Fibroblast of skin of left biceps (primary cell): ENCODE measurements around the gene SAP30BP.
"Not testable (repeated sequence)": the region's sequence is repeated elsewhere in the genome, so short reads cannot be mapped to it uniquely, and the experiment has no call there.

Experiments used
- DNase-seq, 2 experiments: peaks; one replicate each; pipeline ENCODE4 v3.0.0-alpha.2; 2013; ENCODE audit warnings: low read depth in 2 of 2

SAP30BP gene

DNA sequence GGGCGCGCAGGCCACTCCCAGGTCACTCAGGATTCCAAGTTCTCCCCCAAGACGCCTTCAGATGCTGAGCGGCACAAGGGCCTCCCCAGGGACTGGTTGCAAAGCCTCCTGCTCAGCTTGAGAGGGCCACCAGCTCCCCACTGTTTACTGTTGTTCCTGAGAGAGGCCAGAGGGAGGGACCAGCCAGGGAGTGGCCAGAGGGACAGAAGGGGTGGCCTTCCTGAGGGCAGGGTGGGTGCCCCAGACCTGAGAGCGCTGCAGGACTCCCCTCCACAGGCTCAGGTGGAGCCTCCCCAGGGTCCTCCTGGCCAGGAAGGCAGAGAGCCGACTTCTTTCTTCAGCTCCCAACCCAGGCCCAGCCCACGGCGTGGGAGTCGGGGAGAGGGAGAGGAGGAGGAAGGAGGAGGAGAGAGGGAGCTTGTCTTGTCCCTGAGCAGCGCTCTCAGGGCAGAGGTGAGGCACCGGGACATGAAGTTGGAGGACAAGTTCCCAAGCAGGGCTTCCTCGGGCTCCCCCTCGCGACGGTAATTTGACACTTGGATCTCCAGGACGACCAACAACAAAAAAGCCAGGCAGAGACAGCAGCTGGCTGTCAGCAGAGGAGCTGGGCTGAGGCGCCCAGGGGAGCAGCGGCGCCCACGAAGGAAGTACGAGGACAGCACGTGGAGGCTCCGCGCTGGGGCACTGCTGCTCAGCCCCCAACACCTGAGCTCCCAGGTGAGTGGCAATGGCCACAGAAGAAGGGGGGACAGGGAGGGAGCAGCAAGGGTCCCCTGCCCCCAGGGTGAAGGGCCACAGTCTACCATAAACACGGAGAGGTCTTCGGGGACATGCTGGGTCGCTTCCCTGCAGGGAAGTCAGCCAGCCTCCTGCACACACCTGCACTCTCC lies 33.4 kb upstream of the SAP30BP start:
- peak; percentile 44 to 56 for DNase-seq

DNA sequence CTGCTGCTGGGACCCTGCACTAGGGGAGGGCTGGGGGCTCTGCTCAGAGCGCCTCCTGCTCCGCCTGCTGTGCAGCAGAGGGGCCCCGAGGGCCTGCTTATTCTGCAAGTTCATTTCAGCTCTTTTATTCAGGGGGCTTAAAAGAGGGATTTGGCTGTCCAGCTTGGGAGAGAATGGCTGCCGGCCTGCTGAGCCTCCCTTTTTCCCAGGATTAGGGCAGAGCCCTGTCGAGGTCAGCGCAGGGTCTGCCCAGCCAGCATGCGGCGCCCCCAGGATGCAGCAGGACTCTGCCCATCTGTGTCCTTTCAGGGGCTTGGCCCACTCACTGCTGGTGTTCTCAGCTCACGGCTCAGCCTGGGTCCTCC lies 32.8 kb upstream of the SAP30BP start:
- DNase-seq, result no peak

GRCh38 chr17:75634754-75635609 lies 32.2 kb upstream of the SAP30BP start:
- DNase-seq, result no peak

GRCh38 chr17:75635610-75636202 lies 31.4 kb upstream of the SAP30BP start:
- no peak for DNase-seq

- DNase-seq, result no peak
These were observed 30.6 kb upstream of the SAP30BP start for GRCh38 chr17:75636381-75637142.

DNA sequence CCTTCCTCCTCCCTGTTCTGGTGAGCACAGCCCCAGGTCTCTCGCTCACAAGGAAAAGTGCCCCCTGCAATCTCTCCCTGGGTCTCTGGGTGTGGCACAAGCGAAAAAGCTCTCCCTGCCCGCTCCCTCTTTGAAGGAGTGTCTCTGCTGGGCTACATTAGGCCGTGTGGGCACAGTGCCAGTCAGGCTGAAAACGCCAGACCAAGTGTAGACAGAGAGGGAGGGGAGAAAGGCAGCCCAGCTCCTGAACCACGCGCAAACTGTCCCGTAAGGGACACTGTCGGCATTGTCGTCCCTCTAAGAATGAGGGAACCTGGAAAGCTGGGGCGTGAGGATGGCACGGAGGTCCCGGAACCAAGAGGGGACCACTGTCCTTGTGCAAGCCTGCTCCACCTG lies 30.0 kb upstream of the SAP30BP start:
- DNase-seq, result no peak

DNA sequence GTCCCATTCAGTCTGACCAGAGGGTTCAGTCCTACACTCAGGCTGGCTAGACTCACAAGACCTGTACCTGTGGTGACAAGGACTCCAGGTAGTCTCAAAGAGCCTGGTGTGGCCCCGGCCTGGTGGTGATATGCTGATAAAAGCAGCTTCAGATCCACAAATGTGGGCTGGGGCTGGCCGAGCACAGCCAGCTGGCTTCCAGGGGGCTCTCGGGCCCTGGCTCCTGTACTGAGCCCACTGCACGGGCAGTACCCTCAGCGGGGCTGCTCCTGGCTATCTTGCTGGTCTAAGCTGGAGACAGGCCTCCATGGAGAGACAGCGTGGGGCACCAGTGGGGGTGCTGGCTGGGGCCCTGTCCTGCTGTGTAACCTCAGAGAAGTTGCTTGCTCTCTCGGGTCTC lies 29.6 kb upstream of the SAP30BP start:
- DNase-seq, result no peak

GRCh38 chr17:75638039-75638438 lies 29.1 kb upstream of the SAP30BP start:
- not testable (repeated sequence) for DNase-seq

DNA sequence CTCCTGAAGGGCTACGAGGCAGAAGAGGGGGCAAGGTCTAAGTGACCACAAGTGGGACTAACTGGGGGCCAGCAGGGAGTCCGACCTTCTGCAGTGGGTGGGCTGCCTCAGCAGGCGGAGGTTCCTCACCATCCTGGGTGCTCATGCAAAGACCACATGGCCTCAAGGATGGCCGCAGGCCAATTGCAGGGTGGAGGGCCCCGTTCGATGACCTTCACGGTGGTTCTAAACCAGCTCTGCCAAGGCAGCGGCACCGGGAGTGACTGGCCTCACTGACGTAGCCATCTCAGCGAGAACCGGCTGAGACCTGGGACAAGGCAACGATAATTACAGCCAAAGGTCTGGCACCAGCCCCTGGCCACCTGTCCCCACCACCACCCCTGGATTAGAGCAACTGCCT lies 28.2 kb upstream of the SAP30BP start:
- DNase-seq, result no peak

- no peak for DNase-seq
These were observed 27.8 kb upstream of the SAP30BP start for GRCh38 chr17:75639327-75639726.

DNA sequence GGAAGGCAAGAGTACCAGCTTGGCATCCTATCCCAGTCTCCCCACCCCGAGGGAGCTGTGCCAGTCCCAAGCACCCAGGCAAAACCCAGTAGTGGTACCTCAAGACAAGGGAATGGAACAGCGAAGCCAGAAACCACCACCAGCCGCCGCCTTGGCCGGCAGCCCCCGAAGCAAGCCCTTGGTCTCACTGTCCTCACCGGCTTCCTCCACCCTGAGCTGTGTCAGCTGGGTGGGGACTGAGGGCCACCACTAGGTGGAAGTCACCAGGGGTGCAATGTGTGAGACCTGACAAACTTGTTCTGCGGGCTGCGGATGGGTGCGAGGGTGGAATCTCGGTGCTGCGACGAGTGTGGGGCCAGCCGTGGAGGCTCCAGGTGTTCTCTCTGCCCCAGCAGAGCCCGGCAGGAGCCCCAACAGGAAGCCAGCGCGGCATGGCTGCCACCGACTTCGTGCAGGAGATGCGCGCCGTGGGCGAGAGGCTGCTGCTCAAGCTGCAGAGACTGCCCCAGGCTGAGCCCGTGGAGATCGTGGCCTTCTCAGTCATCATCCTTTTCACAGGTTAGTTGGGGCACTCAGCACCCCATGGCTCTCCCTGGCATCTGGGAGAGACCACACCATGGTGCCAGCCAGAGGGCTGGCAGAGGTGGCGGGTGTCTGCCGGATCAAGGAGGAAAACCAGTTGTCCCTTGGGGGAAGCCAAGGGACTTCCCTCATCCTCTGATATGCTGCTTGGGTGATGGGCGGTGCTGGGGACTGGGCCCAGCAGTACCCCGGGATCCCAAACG lies 27.2 kb upstream of the SAP30BP start:
- DNase-seq, result no peak

- DNase-seq, result no peak
These were observed 26.5 kb upstream of the SAP30BP start for GRCh38 chr17:75640556-75641119.

DNA sequence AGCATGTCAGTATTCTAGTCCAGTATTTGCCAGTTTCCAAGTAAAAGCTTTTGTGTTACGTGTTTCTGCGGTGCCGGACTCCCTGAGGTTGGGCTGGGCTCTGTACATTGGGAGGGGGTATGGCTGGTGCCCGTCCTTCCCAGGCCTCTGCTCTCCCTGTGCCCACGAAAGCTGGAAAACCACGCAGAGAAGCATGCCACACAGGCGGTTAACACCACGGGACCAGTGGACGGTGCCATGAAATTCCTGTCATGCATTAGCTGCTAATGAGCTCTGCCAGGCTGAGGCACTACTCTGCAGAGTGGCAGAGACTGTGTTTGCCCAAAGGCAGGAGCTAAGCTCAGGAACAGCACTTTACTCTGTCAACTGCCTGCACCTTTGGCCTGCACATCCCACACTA lies 25.8 kb upstream of the SAP30BP start:
- no peak for DNase-seq

GRCh38 chr17:75642182-75642783 lies 24.9 kb upstream of the SAP30BP start:
- no peak for DNase-seq

DNA sequence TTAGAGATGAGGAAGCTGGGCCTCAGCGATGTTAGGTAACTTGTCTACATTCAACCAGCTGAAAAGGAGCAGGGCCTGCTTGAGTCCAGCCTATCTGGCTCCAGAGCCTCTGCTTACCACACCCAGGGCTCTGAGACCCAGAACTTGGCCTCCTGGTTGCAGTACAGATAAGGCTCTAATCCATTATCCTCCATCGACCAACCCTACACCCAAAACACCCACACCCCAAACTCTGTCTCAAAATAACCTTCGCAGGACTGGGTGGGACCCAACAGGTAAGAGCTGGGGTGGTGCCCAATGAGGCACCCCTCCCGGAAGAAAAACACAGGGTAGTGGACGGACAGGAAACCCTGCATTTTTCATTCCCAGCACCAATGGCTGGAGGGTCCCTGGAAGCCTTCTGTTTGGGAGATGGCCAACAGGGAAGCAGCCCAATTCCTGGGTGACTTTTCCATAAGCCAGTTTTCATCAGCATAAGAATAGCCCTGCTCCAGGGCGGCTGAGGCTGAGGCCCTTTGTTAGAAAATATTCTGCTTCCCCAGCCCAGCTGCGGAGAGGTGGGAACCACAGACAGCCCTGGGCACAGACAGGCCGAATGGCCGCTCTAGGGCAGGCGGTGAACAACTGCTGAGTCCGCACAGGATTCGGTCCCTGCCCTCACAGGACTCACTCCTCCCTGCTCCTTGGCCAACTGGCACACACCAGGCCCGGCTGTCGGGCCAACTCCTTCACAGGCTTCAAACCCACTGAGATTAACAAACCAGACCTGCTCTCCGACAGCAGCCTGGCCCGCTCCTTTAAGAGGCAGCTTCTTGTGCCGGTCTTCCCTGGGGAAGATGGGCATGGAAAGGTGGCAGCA lies 24.1 kb upstream of the SAP30BP start:
- DNase-seq, result no peak

GRCh38 chr17:75643643-75644017 lies 23.5 kb upstream of the SAP30BP start:
- no peak for DNase-seq

DNA sequence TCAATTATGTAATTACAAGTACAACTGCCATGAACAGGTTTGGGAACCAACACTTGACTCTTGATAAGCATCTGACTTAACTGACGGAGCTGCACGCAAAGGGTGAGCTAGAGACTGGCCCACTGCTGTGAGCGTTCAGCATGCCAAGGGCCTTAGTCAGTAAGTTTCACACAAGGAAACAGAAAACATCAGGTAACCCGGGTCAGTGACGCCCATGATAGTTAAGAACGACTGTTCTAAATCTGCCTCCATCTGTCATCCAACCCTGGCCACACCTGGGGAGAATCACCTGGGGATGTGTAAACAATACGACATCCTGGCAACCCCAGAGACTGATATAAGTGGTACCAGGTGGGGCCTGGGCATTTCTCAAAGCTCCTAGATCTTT lies 21.6 kb upstream of the SAP30BP start:
- no peak for DNase-seq

DNA sequence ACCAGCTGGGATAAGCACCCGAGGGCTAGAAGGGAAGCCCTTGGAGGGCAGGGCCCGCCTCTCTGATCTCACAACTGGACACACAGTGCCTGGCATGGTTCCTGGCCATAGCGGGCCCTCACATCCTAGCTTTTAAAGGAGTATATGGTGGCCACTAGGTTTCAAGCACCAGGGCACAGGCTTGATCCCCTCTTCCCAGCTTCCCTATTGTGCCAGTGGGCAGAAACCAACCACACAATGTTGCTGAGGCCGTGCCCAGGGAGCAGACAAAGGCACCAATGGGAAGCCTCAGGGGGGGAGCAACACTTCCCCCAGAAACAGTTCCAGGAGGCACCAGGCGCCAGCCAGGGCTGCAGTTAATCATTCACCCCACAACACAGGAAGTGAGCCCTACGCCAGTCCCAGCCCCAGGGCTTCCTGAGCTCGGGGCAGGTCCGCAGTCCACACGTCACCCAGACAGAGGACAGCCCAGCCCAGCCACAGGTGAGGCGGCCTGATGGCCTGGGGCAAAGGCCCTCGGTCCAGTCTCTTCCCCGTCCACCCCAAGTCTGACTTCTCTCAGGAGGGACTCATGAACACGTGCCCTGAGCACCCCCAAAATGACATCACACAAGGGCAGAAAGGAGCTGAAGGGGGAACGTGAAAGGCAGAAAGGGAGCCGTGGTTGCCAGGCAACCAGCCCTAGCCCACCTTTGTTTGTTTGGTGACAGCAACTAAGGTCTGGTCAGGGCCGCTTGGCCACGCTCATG lies 21.1 kb upstream of the SAP30BP start:
- no peak for DNase-seq

- DNase-seq, result no peak
These were observed 20.5 kb upstream of the SAP30BP start for GRCh38 chr17:75646638-75646992.
